ENCODE data around the gene CD40LG.

DNA sequence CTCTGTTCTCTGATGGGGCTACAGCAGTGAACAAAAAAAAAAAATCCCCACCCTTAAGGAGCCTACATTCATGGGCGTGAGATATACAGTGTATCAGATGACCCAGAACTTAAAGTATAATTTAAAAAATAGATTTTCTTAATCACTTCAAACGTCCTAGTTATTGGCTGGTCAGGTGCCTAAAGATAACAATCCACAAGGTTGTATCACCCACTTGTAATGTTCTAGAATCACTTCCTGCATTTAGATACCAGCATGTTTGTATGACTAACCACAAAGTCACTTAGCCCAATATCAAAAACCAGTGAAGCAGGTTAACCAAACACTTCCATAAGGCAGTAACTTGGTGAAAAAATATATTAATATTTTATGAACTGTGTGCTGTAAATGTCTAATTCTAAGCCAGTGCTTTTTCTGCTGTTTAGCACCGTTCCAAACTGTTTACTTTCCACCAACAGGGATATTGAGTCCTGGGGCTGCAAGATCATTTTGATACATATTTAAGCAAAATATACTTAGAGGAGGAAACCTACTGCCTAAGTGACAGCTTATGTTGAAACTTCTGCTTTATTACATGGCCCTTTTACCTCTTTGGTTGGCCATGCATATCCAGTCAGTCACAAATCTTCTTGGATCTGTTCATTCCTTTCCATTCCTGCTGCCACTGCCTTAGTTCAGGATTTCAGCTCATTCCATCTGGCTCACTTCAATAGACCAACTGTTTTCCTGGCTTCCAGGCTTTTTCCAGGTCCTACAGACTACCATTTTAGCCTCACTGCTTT lies 43.3 kb downstream of the CD40LG start:
- no peak for TF ChIP-seq POLR2AphosphoS5 (IDR thresholded peaks at IDR 0.05)
- TF ChIP-seq, protein P1, sequence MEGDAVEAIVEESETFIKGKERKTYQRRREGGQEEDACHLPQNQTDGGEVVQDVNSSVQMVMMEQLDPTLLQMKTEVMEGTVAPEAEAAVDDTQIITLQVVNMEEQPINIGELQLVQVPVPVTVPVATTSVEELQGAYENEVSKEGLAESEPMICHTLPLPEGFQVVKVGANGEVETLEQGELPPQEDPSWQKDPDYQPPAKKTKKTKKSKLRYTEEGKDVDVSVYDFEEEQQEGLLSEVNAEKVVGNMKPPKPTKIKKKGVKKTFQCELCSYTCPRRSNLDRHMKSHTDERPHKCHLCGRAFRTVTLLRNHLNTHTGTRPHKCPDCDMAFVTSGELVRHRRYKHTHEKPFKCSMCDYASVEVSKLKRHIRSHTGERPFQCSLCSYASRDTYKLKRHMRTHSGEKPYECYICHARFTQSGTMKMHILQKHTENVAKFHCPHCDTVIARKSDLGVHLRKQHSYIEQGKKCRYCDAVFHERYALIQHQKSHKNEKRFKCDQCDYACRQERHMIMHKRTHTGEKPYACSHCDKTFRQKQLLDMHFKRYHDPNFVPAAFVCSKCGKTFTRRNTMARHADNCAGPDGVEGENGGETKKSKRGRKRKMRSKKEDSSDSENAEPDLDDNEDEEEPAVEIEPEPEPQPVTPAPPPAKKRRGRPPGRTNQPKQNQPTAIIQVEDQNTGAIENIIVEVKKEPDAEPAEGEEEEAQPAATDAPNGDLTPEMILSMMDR (IDR thresholded peaks at IDR 0.05 in 8 of 11, conservative IDR thresholded peaks at IDR 0.05 in 3 of 11) = no peak

Measured in spleen (tissue), 7 donors.